HL-60/S4 (cell line): Measurements from ENCODE around the gene IL4R.
"Not testable (repeated sequence)": the region's sequence is repeated elsewhere in the genome, so short reads cannot be mapped to it uniquely, and the experiment has no call there.

Source experiments
- in situ Hi-C: fragments of 300-500 bp; cut with MboI; formaldehyde crosslinking; loops from 2 replicates; pipeline ENCODE4 v1.14.3; 2022; ENCODE audit warnings: low sequenced_read_pairs

Gene IL4R

DNA sequence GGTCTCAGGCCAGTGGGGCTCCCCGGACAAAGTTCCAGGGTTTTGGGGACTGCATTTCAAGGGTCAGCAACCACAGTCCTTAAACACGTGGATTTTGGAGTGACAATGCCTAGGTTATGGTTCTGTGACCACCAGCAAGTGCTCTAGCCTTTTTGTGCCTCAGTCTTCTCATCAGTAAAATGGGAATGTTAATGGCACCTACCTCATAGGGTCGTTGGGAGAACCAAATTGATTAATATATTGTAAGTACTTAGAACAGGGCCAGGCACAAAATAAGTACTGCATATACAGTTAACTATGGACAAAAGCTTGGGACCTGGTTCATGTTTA is 13.8 kb downstream of the IL4R start:
- in situ Hi-C loops: no loop called here

DNA sequence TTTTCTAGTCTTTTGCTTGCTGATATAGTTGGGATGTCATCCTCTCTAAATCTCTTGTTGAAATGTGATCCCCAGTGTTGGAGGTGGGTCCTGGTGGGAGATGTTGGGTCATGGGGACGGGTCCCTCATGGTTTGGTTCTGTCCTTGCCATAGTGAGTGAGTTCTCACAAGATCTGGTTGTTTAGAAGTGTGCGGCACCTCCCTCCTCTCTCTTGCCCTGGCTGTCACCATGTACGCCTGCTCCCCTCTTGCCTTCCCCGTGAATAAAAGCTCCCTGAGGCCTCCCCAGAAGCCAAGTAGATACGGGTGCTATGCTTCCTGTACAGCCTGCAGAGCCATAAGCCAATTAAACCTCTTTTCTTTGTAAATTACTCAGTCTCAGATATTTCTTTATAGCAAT is 15.2 kb downstream of the IL4R start:
- in situ Hi-C loops: no loop called here

DNA sequence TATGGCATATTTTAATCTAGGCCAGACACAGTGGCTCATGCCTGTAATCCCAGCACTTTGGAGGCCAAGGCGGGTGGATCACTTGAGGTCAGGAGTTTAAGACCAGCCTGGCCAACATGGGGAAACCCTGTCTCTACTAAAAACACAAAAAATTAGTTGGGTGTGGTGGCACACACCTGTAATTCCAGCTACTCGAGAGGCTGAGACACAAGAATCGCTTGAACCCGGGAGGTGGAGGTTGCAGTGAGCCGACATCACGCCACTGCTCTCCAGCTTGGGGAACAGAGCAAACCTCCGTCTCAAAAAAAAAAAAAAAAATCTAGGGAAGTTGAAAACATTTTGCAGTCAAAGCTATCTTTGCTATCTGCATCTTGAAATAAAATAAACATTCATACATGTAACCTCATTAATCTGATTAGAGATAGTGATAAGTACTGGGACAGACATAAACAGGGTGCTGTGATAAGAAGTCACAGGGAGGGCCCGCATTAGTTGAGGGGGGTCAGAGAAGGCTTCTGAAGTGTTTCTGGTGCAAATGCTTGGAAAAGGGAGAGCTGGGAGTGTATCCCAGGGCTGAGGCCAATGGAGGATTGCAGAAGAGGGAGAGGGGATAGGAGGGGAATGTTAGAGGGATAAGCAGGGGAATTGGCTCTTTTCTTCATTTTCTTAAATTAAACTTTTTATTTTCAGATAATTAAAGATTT is 15.8 kb downstream of the IL4R start:
- in situ Hi-C loops: not testable (repeated sequence)

GRCh38 chr16:27330542-27330941 is 16.8 kb downstream of the IL4R start:
- in situ Hi-C loops: no loop called here

DNA sequence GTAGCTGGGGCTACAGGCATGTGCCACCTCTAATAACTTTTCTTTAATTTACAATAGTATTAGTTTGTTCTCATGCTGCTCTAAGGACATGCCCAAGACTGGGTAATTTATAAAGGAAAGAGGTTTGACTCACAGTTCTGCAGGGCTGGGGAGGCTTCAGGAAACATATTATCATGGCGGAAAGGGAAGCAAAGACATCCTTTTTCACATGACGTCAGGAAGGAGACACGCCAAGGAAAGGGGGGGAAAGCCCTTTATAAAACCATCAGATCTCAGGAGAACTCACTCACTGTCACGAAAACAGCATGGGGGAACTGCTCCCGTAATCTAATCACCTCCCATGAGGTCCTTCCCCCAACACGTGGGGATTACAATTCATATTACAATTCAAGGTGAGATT is 18.3 kb downstream of the IL4R start:
- in situ Hi-C loops: no loop called here

GRCh38 chr16:27333104-27333503 is 19.3 kb downstream of the IL4R start:
- in situ Hi-C loops: no loop called here

DNA sequence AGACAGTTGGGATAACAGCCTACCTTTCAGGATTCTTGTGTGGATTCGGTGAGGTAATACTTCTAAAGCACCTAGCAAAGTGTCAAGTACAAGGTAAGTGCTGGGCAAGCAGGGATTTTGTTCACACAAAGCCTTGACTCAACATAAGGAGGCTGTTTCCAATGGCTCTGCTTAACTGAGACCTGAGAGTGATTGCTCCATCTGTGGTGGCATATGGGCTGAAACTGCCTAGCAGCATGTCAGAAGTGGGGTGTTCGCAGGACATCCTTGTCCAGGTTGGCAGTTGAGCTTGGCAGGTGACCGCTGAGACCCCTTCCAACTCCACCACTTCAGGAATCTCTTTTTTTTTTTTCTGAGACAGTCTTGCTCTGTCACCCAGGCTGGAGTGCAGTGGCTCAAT is 19.8 kb downstream of the IL4R start:
- in situ Hi-C loops: no loop called here

GRCh38 chr16:27334192-27334764 is 20.5 kb downstream of the IL4R start:
- in situ Hi-C loops: no loop called here

DNA sequence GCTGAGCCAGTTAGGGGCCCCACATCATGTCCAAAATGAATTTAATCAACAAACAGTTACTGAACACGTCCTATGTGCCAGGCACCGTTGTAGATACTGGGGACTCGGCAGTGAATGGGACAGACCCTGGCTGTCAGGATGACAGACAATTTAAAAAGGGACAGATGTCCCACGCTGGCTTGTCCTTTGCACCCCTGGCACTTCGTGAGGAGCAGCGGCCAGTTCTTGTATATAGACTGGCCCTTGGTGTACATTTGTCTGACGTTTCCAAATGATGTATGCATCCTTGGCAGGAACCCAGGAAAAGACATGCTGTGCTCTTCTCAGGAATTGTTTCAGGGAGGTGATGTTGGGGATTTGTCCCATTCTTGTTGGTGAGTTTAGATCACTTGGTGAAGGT is 21.1 kb downstream of the IL4R start:
- in situ Hi-C loops: no loop called here

DNA sequence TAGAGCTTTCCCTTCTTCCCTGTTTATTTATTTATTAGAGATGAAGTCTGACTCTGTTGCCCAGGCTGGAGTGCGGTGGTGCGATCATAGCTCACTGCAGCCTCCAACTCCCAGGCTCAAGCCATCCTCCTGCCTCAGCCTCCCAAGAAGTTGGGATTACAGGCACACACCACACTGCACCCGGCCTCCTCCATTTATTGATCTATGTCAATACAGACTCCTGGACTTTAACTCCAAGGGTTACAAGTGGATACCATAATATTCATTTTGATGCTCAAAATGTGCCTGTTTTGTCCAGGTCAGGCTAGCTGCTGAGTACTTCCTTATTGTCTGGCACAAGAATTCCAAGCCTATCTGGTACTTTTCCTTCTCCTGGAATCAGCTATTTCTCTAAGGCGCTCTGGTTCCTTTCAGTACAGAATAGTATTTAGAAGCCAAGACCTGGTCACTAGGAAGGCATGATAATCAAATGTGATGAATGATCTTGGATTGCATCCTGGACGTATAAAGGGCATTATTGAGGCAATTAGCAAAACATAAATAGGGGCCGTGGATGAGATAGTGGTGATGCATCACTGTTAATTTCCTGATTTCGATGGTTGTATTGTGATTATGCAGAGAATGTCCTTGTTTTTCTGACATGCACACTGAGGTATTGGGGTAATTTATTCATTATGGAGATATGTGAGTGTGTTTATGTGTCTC is 21.7 kb downstream of the IL4R start:
- in situ Hi-C loops: no loop called here

DNA sequence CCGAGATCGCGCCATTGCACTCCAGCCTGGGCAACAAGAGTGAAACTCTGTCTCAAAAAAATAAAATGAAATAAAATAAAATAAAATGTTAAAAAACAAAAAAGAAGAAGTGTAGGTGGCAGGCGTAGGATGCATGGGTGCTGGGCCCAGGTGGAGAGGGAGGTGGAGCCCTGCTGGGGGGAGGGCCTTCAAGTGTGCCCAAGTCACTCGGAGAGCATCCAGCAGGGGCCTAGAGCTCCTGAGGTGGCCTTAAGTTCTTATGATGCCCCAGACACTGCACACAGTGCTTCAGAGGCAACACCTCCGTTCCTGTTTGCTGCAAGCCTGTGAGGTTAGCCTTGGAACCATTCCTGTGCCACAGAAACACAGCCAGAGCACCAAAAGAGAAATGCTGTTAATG is 23.2 kb downstream of the IL4R start:
- in situ Hi-C loops: no loop called here

GRCh38 chr16:27339180-27339579 is 25.4 kb downstream of the IL4R start:
- in situ Hi-C loops: no loop called here

DNA sequence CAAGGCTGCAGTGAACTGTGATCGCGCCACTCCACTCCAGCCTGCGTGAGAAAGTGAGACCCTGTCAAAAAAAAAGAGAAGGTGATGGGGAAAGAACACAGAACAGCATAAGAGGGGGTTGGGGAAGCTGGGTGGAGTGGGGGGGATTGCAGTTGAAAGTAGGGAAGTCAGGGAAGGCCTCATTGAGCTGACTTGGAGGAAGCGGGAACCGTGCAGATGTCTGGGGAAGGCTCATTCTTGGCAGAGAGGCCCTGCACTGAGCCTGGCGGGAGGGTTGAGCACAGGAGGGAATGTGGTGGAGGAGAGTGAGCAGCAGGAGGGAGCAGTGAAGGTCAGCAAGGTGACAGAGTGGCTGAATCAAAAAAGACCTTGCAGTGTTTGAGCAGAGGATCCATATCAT is 26.9 kb downstream of the IL4R start:
- in situ Hi-C loops: no loop called here

- in situ Hi-C loops: no loop called here
Observed at GRCh38 chr16:27341549-27341948, 27.8 kb downstream of the IL4R start.

DNA sequence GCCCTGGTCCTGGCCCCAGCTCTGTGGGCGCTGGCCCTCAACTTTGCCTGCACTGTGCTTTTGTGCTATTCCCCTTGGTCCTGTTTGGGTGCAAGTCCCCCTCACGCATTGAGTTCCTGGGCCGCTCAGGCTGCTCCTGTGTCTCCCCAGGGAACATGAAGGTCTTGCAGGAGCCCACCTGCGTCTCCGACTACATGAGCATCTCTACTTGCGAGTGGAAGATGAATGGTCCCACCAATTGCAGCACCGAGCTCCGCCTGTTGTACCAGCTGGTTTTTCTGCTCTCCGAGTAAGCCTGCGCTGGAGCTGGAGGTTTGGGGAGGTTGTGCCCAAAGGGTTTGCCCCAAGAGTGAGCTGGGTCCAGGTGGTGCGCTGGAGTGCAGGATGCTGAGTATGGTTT is 28.2 kb downstream of the IL4R start:
- in situ Hi-C loops: no loop called here

DNA sequence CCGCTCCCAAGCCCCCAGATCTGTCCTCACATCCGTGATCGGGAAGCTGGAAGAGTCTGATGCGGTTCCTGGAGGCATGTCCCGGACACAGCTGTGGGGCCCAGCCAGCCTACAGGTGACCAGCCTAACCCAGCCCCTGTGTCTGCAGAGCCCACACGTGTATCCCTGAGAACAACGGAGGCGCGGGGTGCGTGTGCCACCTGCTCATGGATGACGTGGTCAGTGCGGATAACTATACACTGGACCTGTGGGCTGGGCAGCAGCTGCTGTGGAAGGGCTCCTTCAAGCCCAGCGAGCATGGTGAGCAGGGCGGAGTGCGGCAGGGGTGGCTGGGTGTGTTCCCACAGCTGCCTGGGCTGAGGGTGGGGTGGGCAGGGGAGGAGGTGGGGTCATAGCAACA is 30.9 kb downstream of the IL4R start:
- in situ Hi-C loops: no loop called here

DNA sequence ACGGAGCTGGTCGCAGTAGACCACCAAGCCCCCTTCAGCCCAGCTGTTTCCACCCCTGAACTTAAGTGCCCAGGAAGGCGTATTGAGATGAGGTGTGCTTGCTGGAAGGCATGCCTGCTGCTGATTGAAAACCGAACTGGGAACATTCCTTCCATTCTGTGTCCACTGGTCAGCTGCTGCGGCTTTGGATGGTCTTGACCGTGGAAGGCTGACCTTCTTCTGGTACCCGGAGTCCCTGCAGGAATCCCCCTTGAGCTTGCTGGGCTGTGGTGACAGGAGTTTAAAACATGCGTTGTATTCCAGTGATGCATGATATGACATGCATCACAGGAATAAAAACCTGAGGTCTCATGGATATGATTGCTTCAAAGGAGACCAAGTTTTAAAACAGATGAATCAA is 31.4 kb downstream of the IL4R start:
- in situ Hi-C loops: no loop called here

DNA sequence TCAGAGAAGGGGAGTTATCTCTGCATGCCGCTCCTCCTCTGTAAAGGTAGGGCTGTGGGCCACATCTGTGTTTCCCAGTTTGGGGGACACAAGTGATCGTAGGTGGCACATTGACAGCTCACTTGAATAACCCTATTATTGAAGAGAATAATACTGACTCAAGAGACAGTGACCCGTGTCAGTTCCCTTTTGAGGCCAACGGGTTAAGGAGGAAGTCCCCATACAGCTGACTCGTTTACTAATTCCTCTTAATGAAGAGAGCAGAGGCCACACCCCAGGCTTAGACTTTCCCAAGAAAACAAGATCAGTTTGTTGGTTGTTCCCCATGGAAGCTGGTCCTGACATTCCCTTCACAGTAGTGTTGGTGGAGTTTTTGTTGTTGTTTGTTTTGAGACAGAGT is 33.0 kb downstream of the IL4R start:
- in situ Hi-C loops: no loop called here

GRCh38 chr16:27347930-27348685 is 34.3 kb downstream of the IL4R start:
- in situ Hi-C loops: no loop called here

- in situ Hi-C loops: no loop called here
Observed at GRCh38 chr16:27349276-27349675, 35.5 kb downstream of the IL4R start.

DNA sequence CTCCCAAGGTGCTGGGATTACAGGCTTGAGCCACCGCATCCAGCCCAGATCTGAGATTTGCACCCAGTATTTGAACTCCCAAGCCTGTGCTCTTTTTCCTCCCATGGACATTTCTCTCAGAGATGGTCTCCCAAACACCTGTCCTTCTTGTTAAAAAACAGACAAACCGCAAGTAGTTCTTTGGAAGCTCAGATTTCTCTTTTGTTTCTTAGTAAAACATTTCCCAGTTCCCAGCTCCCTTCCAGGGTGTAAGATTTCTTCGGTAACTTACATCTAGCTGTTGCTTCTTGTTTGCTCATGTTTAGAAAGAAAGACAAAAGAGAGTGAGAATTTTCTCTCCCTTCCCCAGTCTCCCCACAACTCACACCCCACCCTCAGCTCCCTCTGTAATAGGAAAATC is 36.2 kb downstream of the IL4R start:
- in situ Hi-C loops: no loop called here

DNA sequence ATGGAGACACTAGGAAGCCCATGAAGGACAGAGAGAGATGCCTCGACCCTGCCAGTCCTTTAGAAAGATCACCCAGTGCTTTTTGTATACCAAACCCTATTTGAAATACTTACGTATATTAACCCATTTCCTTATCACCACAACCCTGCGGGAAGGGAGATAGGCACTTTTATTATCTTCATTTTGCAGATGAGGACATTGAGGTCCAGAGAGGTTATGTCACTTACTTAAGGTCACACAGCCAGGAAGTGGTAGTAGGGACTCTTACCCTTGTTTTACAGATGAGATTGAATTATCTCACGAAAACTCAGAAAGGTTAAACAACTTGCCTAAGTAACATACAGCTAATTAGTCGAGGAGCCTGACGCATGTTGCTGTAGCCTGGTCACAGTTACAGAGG is 38.2 kb downstream of the IL4R start:
- in situ Hi-C loops: no loop called here
